ENCODE measurements around the gene CELA3A. TPM values are rescaled to one million over a fixed set of nuclear protein-coding genes. Genes with fewer than 3 reads are reported as not detected.

CELA3A gene
- total and polyA plus RNA-seq, 2 of the 13 experiments (the other 11 are each of a cell fraction or from before 2014, with no cell fraction given) = 0.09 TPM; not detected in 1

- TF ChIP-seq, protein P1, sequence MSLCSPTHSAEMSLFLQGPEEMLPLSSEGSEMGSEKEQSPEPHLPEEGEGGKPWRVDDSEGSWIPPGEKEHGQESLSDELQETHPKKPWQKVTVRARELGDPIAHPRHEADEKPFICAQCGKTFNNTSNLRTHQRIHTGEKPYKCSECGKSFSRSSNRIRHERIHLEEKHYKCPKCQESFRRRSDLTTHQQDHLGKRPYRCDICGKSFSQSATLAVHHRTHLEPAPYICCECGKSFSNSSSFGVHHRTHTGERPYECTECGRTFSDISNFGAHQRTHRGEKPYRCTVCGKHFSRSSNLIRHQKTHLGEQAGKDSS (CRISPR knock-in tag; IDR thresholded peaks at IDR 0.05; ENCODE audit: borderline replicate concordance, low read depth) = peak; percentile 94
- TF ChIP-seq, protein P2, sequence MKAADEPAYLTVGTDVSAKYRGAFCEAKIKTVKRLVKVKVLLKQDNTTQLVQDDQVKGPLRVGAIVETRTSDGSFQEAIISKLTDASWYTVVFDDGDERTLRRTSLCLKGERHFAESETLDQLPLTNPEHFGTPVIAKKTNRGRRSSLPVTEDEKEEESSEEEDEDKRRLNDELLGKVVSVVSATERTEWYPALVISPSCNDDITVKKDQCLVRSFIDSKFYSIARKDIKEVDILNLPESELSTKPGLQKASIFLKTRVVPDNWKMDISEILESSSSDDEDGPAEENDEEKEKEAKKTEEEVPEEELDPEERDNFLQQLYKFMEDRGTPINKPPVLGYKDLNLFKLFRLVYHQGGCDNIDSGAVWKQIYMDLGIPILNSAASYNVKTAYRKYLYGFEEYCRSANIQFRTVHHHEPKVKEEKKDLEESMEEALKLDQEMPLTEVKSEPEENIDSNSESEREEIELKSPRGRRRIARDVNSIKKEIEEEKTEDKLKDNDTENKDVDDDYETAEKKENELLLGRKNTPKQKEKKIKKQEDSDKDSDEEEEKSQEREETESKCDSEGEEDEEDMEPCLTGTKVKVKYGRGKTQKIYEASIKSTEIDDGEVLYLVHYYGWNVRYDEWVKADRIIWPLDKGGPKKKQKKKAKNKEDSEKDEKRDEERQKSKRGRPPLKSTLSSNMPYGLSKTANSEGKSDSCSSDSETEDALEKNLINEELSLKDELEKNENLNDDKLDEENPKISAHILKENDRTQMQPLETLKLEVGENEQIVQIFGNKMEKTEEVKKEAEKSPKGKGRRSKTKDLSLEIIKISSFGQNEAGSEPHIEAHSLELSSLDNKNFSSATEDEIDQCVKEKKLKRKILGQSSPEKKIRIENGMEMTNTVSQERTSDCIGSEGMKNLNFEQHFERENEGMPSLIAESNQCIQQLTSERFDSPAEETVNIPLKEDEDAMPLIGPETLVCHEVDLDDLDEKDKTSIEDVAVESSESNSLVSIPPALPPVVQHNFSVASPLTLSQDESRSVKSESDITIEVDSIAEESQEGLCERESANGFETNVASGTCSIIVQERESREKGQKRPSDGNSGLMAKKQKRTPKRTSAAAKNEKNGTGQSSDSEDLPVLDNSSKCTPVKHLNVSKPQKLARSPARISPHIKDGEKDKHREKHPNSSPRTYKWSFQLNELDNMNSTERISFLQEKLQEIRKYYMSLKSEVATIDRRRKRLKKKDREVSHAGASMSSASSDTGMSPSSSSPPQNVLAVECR (CRISPR knock-in tag; IDR thresholded peaks at IDR 0.05; ENCODE audit: borderline replicate concordance) = peak; percentile 15; the same call in 1 of the 2 replicates
- no peak for TF ChIP-seq CHCHD3 (CRISPR knock-in tag; IDR thresholded peaks at IDR 0.05)
- TF ChIP-seq HNRNPL (IDR thresholded peaks at IDR 0.05; ENCODE audit: low read depth, low read length) = 0 out of 2 replicates have a peak, but pooled peaks have one; percentile 65
- TF ChIP-seq, protein P3, sequence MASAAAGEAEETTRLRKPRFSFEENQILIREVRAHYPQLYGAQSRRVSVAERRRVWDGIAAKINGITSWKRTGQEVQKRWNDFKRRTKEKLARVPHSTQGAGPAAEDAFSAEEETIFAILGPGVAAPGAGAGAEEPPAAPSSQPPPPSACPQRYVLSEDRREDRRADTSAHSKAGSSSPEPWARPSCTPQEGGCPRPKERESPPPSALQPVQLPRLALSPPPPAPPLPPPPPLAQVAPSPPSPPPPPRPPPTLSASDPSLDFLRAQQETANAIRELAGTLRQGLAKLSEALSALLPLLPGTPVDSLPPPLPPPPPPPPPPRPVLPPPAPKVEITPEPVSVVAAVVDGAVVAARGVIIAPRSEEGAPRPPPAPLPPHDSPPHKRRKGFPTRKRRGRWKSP (CRISPR knock-in tag; IDR thresholded peaks at IDR 0.05) = no peak
- TF ChIP-seq ZNF609 (CRISPR knock-in tag; IDR thresholded peaks at IDR 0.05; ENCODE audit: borderline replicate concordance) = peak; percentile 15; the same call in 1 of the 2 replicates
- TF ChIP-seq ZNF563 (CRISPR knock-in tag; IDR thresholded peaks at IDR 0.05) = 0 out of 2 replicates have a peak, but pooled peaks have one; percentile 54
- TF ChIP-seq ZFP90 (CRISPR knock-in tag; IDR thresholded peaks at IDR 0.05; ENCODE audit: borderline replicate concordance) = no peak
- TF ChIP-seq ZEB1 (IDR thresholded peaks at IDR 0.05; ENCODE audit: insufficient replicate concordance, low read depth) = peak; percentile 71
- peak; percentile 69; the same call in 1 of the 2 replicates for TF ChIP-seq HIC2 (CRISPR knock-in tag; IDR thresholded peaks at IDR 0.05; ENCODE audit: low read depth)
These were observed 44.5 kb upstream of the CELA3A start (continued) for GRCh38 chr1:21956720-21957552.
